H1 (cell line): Measurements from ENCODE around the gene PHLDA3. TPM values are rescaled to one million over a fixed set of nuclear protein-coding genes. Genes with fewer than 3 reads are reported as not detected.

Source experiments
- CTCF ChIA-PET: fragments of 300-600 bp; sonication (Branson Sonifier 250); formaldehyde crosslinking; loops from one replicate; lab custom pipeline; 2021; ENCODE audit not compliant: partially characterized antibody; lab: Charles Lee
- POLR2A ChIA-PET: fragments of 300-600 bp; sonication (Branson Sonifier 250); formaldehyde crosslinking; loops from one replicate; lab custom pipeline; 2021; ENCODE audit warnings: inconsistent platforms; ENCODE audit not compliant: partially characterized antibody; lab: Charles Lee
- DNase-seq, 2 experiments: peaks; one replicate each; pipeline versions ENCODE4 v3.0.0 to v3.0.0-alpha.2; 2010 to 2022; ENCODE audit warnings: low spot score in 2 of 2, low read depth in 1 of 2, mixed read lengths in 1 of 2
- FAIRE-seq: peaks from 2 replicates; lab custom pipeline; 2011; peaks lifted over from hg19 to GRCh38; lab: Jason Lieb, UNC
- H2AFZ ChIP-seq: 2 replicates; pipeline ENCODE4 v1.8.1; 2012; ENCODE audit warnings: low read length, inconsistent platforms
- H2AK5ac ChIP-seq: 2 replicates; pipeline ENCODE4 v1.6.1; 2013; ENCODE audit warnings: low read depth, low read length
- H2BK120ac ChIP-seq: replicated peaks from 2 replicates; pipeline ENCODE3; 2013; ENCODE audit warnings: low read depth, low read length, inconsistent platforms
- H2BK12ac ChIP-seq: 2 replicates; pipeline ENCODE4 v1.6.1; 2013; ENCODE audit warnings: low read depth, low read length
- H2BK15ac ChIP-seq: 2 replicates; pipeline ENCODE4 v1.6.1; 2013; ENCODE audit warnings: low read length
- H2BK20ac ChIP-seq: 2 replicates; pipeline ENCODE4 v1.6.1; 2013; ENCODE audit warnings: low read length
- H2BK5ac ChIP-seq: 2 replicates; pipeline ENCODE4 v1.6.1; 2013; ENCODE audit warnings: low read depth, low read length
- H3K14ac ChIP-seq: 2 replicates; pipeline ENCODE4 v1.6.1; 2013; ENCODE audit warnings: inconsistent platforms; ENCODE audit not compliant: insufficient read length
- H3K18ac ChIP-seq: 2 replicates; pipeline ENCODE4 v1.6.1; 2013; ENCODE audit warnings: low read length; ENCODE audit errors: extremely low read depth
- H3K23ac ChIP-seq: 2 replicates; pipeline ENCODE4 v1.6.1; 2013; ENCODE audit warnings: inconsistent platforms; ENCODE audit not compliant: insufficient read length
- H3K23me2 ChIP-seq: 2 replicates; pipeline ENCODE4 v1.6.1; 2013; ENCODE audit warnings: low read depth, low read length
- H3K27ac ChIP-seq: 2 replicates; pipeline ENCODE4 v1.6.1; 2011; ENCODE audit warnings: low read depth, low read length, inconsistent platforms
- H3K27me3 ChIP-seq, 4 experiments: replicated peaks in 1 of 4; 1 replicate in 1 of 4; 2 replicates in 3 of 4; pipeline versions ENCODE4 v1.6.1 to v1.8.1; 2011 to 2013; ENCODE audit warnings: low read length in 3 of 4, mild to moderate bottlenecking in 3 of 4, inconsistent platforms in 2 of 4, mixed read lengths in 2 of 4, moderate library complexity in 1 of 4; ENCODE audit not compliant: control insufficient read depth in 3 of 4, insufficient read depth in 3 of 4; ENCODE audit errors: extremely low read depth in 1 of 4
- H3K36me3 ChIP-seq, 4 experiments: 2 replicates each; pipeline versions ENCODE4 v1.6.1 to v1.8.1; 2011 to 2013; ENCODE audit warnings: mild to moderate bottlenecking in 4 of 4, low read length in 3 of 4, moderate library complexity in 2 of 4, control low read depth in 1 of 4, inconsistent platforms in 1 of 4; ENCODE audit not compliant: insufficient read depth in 4 of 4, control insufficient read depth in 2 of 4
- H3K4ac ChIP-seq: replicated peaks from 2 replicates; pipeline ENCODE3; 2013; ENCODE audit warnings: low read length, low read depth, mixed read lengths, inconsistent platforms; ENCODE audit not compliant: insufficient read length
- H3K4me1 ChIP-seq, 4 experiments: replicated peaks in 1 of 4; 1 replicate in 1 of 4; 2 replicates in 3 of 4; pipeline versions ENCODE4 v1.6.1 to v1.8.1; 2011 to 2013; ENCODE audit warnings: low read length in 3 of 4, inconsistent platforms in 2 of 4, mixed read lengths in 1 of 4; ENCODE audit not compliant: insufficient read depth in 4 of 4, control insufficient read depth in 3 of 4
- H3K4me2 ChIP-seq, 2 experiments: 2 replicates each; pipeline versions ENCODE4 v1.6.1 to v1.8.1; 2011 to 2013; ENCODE audit warnings: low read depth in 2 of 2, low read length in 2 of 2, control low read depth in 1 of 2, inconsistent platforms in 1 of 2, mild to moderate bottlenecking in 1 of 2; ENCODE audit not compliant: insufficient read depth in 1 of 2
- H3K4me3 ChIP-seq, 4 experiments: fragments of 200-600, 300-600 bp in 1 of 4; sonication (generic), shearing (Covaris generic), sonication (Bioruptor Twin) in 1 of 4; 2 replicates each; pipeline versions ENCODE4 v1.5.1 to v1.8.1; 2011 to 2016; ENCODE audit warnings: low read length in 4 of 4, low read depth in 3 of 4, control low read depth in 2 of 4, inconsistent platforms in 2 of 4, mild to moderate bottlenecking in 2 of 4, mixed read lengths in 1 of 4, moderate library complexity in 1 of 4; ENCODE audit not compliant: insufficient read depth in 2 of 4; ENCODE audit errors: extremely low read depth in 1 of 4
- H3K56ac ChIP-seq: replicated peaks from 2 replicates; pipeline ENCODE3; 2013; ENCODE audit warnings: low read depth, mild to moderate bottlenecking, mixed read lengths, low read length, inconsistent platforms; ENCODE audit not compliant: insufficient read length
- H3K79me1 ChIP-seq: 2 replicates; pipeline ENCODE4 v1.6.1; 2013; ENCODE audit warnings: low read depth, low read length, control low read depth
- H3K79me2 ChIP-seq, 2 experiments: 2 replicates each; pipeline versions ENCODE4 v1.6.1 to v1.8.1; 2012 to 2013; ENCODE audit warnings: low read length in 2 of 2, mild to moderate bottlenecking in 2 of 2, inconsistent platforms in 1 of 2; ENCODE audit not compliant: insufficient read depth in 2 of 2, control insufficient read depth in 1 of 2
- H3K9ac ChIP-seq, 4 experiments: replicated peaks in 1 of 4; 1 replicate in 1 of 4; 2 replicates in 3 of 4; pipeline versions ENCODE4 v1.6.1 to v1.8.1; 2011 to 2013; ENCODE audit warnings: low read depth in 3 of 4, low read length in 3 of 4, control low read depth in 2 of 4, mild to moderate bottlenecking in 2 of 4, moderate library complexity in 2 of 4, inconsistent platforms in 1 of 4; ENCODE audit errors: extremely low read depth in 1 of 4
- H3K9me3 ChIP-seq, 2 experiments: 2 replicates each; pipeline versions ENCODE4 v1.6.1 to v1.8.1; 2012 to 2013; ENCODE audit warnings: mild to moderate bottlenecking in 2 of 2, moderate library complexity in 2 of 2, control low read depth in 1 of 2, inconsistent platforms in 1 of 2, low read depth in 1 of 2, low read length in 1 of 2, mixed read lengths in 1 of 2; ENCODE audit not compliant: insufficient read depth in 2 of 2
- H4K20me1 ChIP-seq, 2 experiments: replicated peaks in 1 of 2; 2 replicates each; pipeline versions ENCODE3 to v1.8.1; 2011 to 2013; ENCODE audit warnings: inconsistent platforms in 2 of 2, low read length in 2 of 2, mild to moderate bottlenecking in 1 of 2; ENCODE audit not compliant: insufficient read depth in 2 of 2, control insufficient read depth in 1 of 2
- H4K5ac ChIP-seq: 2 replicates; pipeline ENCODE4 v1.6.1; 2013; ENCODE audit warnings: low read length, low read depth, mixed read lengths, inconsistent platforms; ENCODE audit not compliant: insufficient read length
- H4K8ac ChIP-seq: 2 replicates; pipeline ENCODE4 v1.8.0; 2013; ENCODE audit warnings: mild to moderate bottlenecking, moderate library complexity, low read length, inconsistent platforms; ENCODE audit not compliant: insufficient read depth; ENCODE audit errors: extremely low read depth
- H4K91ac ChIP-seq: replicated peaks from 2 replicates; pipeline ENCODE3; 2013; ENCODE audit warnings: low read length, mixed read lengths, inconsistent platforms; ENCODE audit not compliant: insufficient read length
- CTBP2 ChIP-seq: IDR thresholded peaks from 2 replicates; pipeline ENCODE4 v1.7.0; 2011; ENCODE audit warnings: borderline replicate concordance, mild to moderate bottlenecking, moderate library complexity, mixed read lengths, low read length; ENCODE audit not compliant: insufficient read depth, insufficient read length
- EGR1 ChIP-seq: IDR thresholded peaks from 2 replicates; pipeline ENCODE4 v1.6.1; 2011; ENCODE audit warnings: low read depth, low read length, borderline replicate concordance
- whole genome bisulfite sequencing, 2 experiments: shearing (Covaris generic) in 1 of 2; methylation state at CpG; one replicate each; pipeline versions ENCODE4 v1.1.6 to v1.1.7; 2013 to 2015; ENCODE audit warnings: low lambda C conversion rate in 2 of 2, mixed read lengths in 2 of 2, inconsistent platforms in 1 of 2, low coverage in 1 of 2, missing lambda C conversion rate in 1 of 2; ENCODE audit not compliant: insufficient replicate concordance in 2 of 2, insufficient coverage in 1 of 2, insufficient read length in 1 of 2; ENCODE audit errors: extremely low coverage in 1 of 2, missing lambda C conversion rate in 1 of 2; 5-methylcytosine and 5-hydroxymethylcytosine counted together
- polyA plus RNA-seq, 7 experiments: library from polyadenylated mRNA; depleted of rRNA in 3 of 7; stranded (reverse) in 5 of 7; unstranded in 2 of 7; fragments of >200 nt in 5 of 7; fragments of 200-250 nt in 2 of 7; gene quantifications; 1 replicate in 5 of 7; 2 replicates in 1 of 7; 4 replicates in 1 of 7; pipeline versions ENCODE4 v1.2.1 to v1.2.3, GENCODE V29; 2011 to 2013; ENCODE audit warnings: missing spikeins in 2 of 7, mixed read lengths in 2 of 7
- total RNA-seq: library from RNA; stranded (reverse); fragmentation: NEBNext Ultra II Directional; extraction: Animal tissue kit (Norgen Biotek cat#: 25700); gene quantifications from 2 replicates; pipeline ENCODE4 v1.2.1, GENCODE V29; 2021

PHLDA3 gene
- total and polyA plus RNA-seq, 2 of the 8 experiments (the other 6 are each of a cell fraction or from before 2014, with no cell fraction given) = 25.5 to 27.5 TPM

DNA sequence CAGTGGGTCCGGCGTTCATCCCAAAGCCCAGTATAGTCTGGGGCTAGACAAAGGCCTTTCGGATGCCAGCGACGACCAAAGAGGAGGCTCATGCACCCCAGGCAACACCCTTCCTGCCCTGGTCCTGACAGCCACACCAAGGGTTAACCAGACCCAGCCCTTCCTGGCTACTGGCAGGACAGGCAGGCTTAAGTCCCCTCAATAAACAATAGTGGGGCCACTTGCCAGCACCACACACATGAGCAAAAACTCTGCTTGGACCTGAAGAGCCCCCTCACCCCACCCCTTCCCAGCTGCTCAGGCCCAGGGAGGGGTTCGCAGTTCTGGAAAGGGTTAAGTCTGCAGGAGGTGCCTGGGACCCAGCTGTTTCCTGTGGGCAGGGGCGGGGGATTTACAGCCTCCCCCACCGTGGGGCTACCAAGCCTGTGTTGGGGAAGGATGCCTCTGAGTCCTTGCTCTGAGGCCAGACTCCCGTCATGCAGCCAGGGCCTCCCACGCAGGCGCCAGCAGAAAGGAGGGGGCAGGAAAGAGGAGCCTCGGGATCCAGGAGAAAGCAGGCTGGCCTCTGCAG is 18.2 kb downstream of the PHLDA3 start:
- Histone ChIP-seq H3K36me3 (no peaks in the 10 kb centered on the region), H3K14ac (no peak overlapping the region), H2BK20ac (peak overlapping the region; percentile 29; the same call in 1 of the 2 replicates), H3K9ac (no peak overlapping the region), H2BK5ac (peak overlapping the region; percentile 20; the same call in 1 of the 2 replicates), H3K18ac (peak overlapping the region; percentile 81; the same call in 1 of the 2 replicates), H3K4me2 (0 out of 4 replicates have a peak overlapping the region, but pooled peaks of 1 of the 2 experiments have one; percentile 11), H3K27me3 (no peaks in the 10 kb centered on the region; a peak in 1 of 7 replicates), H2AK5ac (no peak overlapping the region), H3K79me2 (no peaks in the 10 kb centered on the region), H2BK120ac (no peak overlapping the region), H4K91ac (no peak overlapping the region), H3K4me3 (no peak overlapping the region), H3K79me1 (no peaks in the 10 kb centered on the region), H4K5ac (no peak overlapping the region), H3K23me2 (no peaks in the 10 kb centered on the region), H4K8ac (no peak overlapping the region), H2AFZ (peak overlapping the region; percentile 12; the same call in 1 of the 2 replicates), H3K56ac (no peak overlapping the region), H4K20me1 (no peaks in the 10 kb centered on the region), H3K4me1 (peaks cover 4 to 20% (median 14%) of the 10 kb centered on the region in 4 experiments)
- CTCF ChIA-PET = interaction anchor here (0.6 to 12.4 kb wide), 10 partner anchors 10 to 670 kb away, joined by 3 to 171 read pairs (median 4); no protein-coding TSS in a partner anchor
- DNase-seq = no peak
- POLR2A ChIA-PET = interaction anchor here (1.5 to 2.1 kb wide), 2 partner anchors 10 to 19 kb away, joined by 3 to 7 read pairs; partner anchors contain the start of gene PHLDA3
- FAIRE-seq = no peak
- WGBS, 2 experiments = 68% methylated on average over 9 of the region's 12 CpGs; no CpG with 5 or more reads in 1 of the 2 experiments
- peak; percentile 76; the same call in 1 of the 2 replicates for TF ChIP-seq EGR1
- no peak for TF ChIP-seq CTBP2
- TF ChIP-seq, all 59 proteins: peak for 1
- H3K9me3 ChIP-seq = no peaks in the 10 kb centered on the region
- H3K4ac ChIP-seq = no peak overlapping the region
- H3K27ac ChIP-seq = no peak overlapping the region
- H2BK15ac ChIP-seq = no peak overlapping the region
- no peak overlapping the region for H3K23ac ChIP-seq
- H2BK12ac ChIP-seq = peak overlapping the region; percentile 60; the same call in 1 of the 2 replicates
